ENCODE data around the gene TMPRSS6. TPM values are rescaled to one million over a fixed set of nuclear protein-coding genes. Genes with fewer than 3 reads are reported as not detected.

Gene TMPRSS6
- total and polyA plus RNA-seq, 2 donors from 2014 or later = 1.4 TPM; not detected in 1

GRCh38 chr22:37144180-37144554 is 34.7 kb upstream of the TMPRSS6 start:
- intact Hi-C loops (cut with DNase I) = no loop called here
- no peak for FAIRE-seq
- peak in 1 of 5 donors; percentile 54 for DNase-seq

GRCh38 chr22:37141971-37142370 is 32.5 kb upstream of the TMPRSS6 start:
- Histone ChIP-seq H3K9me3 (ENCODE audit: control insufficient read depth in 2 of 3, insufficient read depth in 1 of 3, low read length in 3 of 3) (no peaks in the 10 kb centered on the region), H3K27me3 (ENCODE audit: control insufficient read depth, insufficient read depth, low read length) (no peaks in the 10 kb centered on the region), H3K27ac (ENCODE audit: low read depth in 2 of 2, low read length in 2 of 2) (no peak overlapping the region), H3K9ac (ENCODE audit: low read length in 3 of 3) (no peak overlapping the region), H3K4me1 (ENCODE audit: control insufficient read depth in 2 of 3, insufficient read depth in 2 of 3, low read depth in 1 of 3, low read length in 3 of 3) (no peaks in the 10 kb centered on the region), H3K4me3 (ENCODE audit: low read length in 3 of 3) (no peak overlapping the region), H3K36me3 (ENCODE audit: control insufficient read depth in 2 of 3, insufficient read depth in 3 of 3, low read length in 3 of 3) (no peaks in the 10 kb centered on the region)
- TF ChIP-seq CTCF (IDR thresholded peaks at IDR 0.05; ENCODE audit: borderline replicate concordance, extremely low read depth, insufficient read depth) = no peak
- no peak for DNase-seq
- FAIRE-seq = no peak
- intact Hi-C loops (cut with DNase I) = no loop called here

More at GRCh38 chr22:37144180-37144554, 34.7 kb upstream of the TMPRSS6 start:
- Histone ChIP-seq H3K9me3 (ENCODE audit: control insufficient read depth in 2 of 3, insufficient read depth in 1 of 3, low read length in 3 of 3) (no peaks in the 10 kb centered on the region), H3K27me3 (ENCODE audit: control insufficient read depth, insufficient read depth, low read length) (no peaks in the 10 kb centered on the region), H3K9ac (ENCODE audit: low read length in 3 of 3) (no peak overlapping the region), H3K36me3 (ENCODE audit: control insufficient read depth in 2 of 3, insufficient read depth in 3 of 3, low read length in 3 of 3) (no peaks in the 10 kb centered on the region), H3K4me1 (ENCODE audit: control insufficient read depth in 2 of 3, insufficient read depth in 2 of 3, low read depth in 1 of 3, low read length in 3 of 3) (no peaks in the 10 kb centered on the region), H3K4me3 (ENCODE audit: low read length in 3 of 3) (no peak overlapping the region), H3K27ac (ENCODE audit: low read depth in 2 of 2, low read length in 2 of 2) (no peak overlapping the region)
- TF ChIP-seq CTCF (IDR thresholded peaks at IDR 0.05; ENCODE audit: borderline replicate concordance, extremely low read depth, insufficient read depth) = no peak

- Histone ChIP-seq H3K27me3 (ENCODE audit: control insufficient read depth, insufficient read depth, low read length) (no peaks in the 10 kb centered on the region), H3K36me3 (ENCODE audit: control insufficient read depth in 2 of 3, insufficient read depth in 3 of 3, low read length in 3 of 3) (no peaks in the 10 kb centered on the region), H3K4me3 (ENCODE audit: low read length in 3 of 3) (no peak overlapping the region), H3K9me3 (ENCODE audit: control insufficient read depth in 2 of 3, insufficient read depth in 1 of 3, low read length in 3 of 3) (no peaks in the 10 kb centered on the region), H3K9ac (ENCODE audit: low read length in 3 of 3) (no peak overlapping the region), H3K27ac (ENCODE audit: low read depth in 2 of 2, low read length in 2 of 2) (no peak overlapping the region), H3K4me1 (ENCODE audit: control insufficient read depth in 2 of 3, insufficient read depth in 2 of 3, low read depth in 1 of 3, low read length in 3 of 3) (no peaks in the 10 kb centered on the region)
- intact Hi-C loops (cut with DNase I) = no loop called here
- FAIRE-seq = no peak
- no peak for DNase-seq
- TF ChIP-seq CTCF (IDR thresholded peaks at IDR 0.05; ENCODE audit: borderline replicate concordance, extremely low read depth, insufficient read depth) = no peak
Measured at GRCh38 chr22:37141476-37141875, 32.0 kb upstream of the TMPRSS6 start.

- H3K9ac ChIP-seq (ENCODE audit: low read length in 3 of 3) = no peak overlapping the region
- intact Hi-C loops (cut with DNase I) = no loop called here
- no peak overlapping the region for H3K27ac ChIP-seq (ENCODE audit: low read depth in 2 of 2, low read length in 2 of 2)
- H3K36me3 ChIP-seq (ENCODE audit: control insufficient read depth in 2 of 3, insufficient read depth in 3 of 3, low read length in 3 of 3) = no peaks in the 10 kb centered on the region
- TF ChIP-seq CTCF (IDR thresholded peaks at IDR 0.05; ENCODE audit: borderline replicate concordance, extremely low read depth, insufficient read depth) = no peak
- H3K4me3 ChIP-seq (ENCODE audit: low read length in 3 of 3) = no peak overlapping the region
- FAIRE-seq = no peak
- H3K9me3 ChIP-seq (ENCODE audit: control insufficient read depth in 2 of 3, insufficient read depth in 1 of 3, low read length in 3 of 3) = no peaks in the 10 kb centered on the region
- H3K27me3 ChIP-seq (ENCODE audit: control insufficient read depth, insufficient read depth, low read length) = no peaks in the 10 kb centered on the region
- DNase-seq = no peak
- H3K4me1 ChIP-seq (ENCODE audit: control insufficient read depth in 2 of 3, insufficient read depth in 2 of 3, low read depth in 1 of 3, low read length in 3 of 3) = no peaks in the 10 kb centered on the region
Measured at GRCh38 chr22:37140686-37141323, 31.3 kb upstream of the TMPRSS6 start.

Measured in kidney (tissue), 14 donors.